Gastroesophageal sphincter (tissue), 3 donors: ENCODE data around the gene INKA1.

Experiments
- CTCF ChIP-seq, 4 experiments: fragments of 200-600 bp in 2 of 4; fragments of 450-650 bp in 2 of 4; sonication (generic) in 1 of 4; IDR thresholded peaks; one replicate each; pipeline ENCODE4 v1.5.1; 2017 to 2019; ENCODE audit warnings: antibody characterized with exemption in 4 of 4, mild to moderate bottlenecking in 2 of 4, moderate library complexity in 2 of 4
- EP300 ChIP-seq: sonication (generic); formaldehyde crosslinking; IDR thresholded peaks from one replicate; pipeline ENCODE4 v1.6.1; 2017; ENCODE audit warnings: antibody characterized with exemption, mild to moderate bottlenecking
- POLR2AphosphoS5 ChIP-seq: sonication (generic); formaldehyde crosslinking; IDR thresholded peaks from one replicate; pipeline ENCODE4 v1.6.1; 2017; ENCODE audit warnings: antibody characterized with exemption

GRCh38 chr3:49794431-49794830, 8.6 kb upstream of the INKA1 start:
- TF ChIP-seq CTCF (IDR thresholded peaks at IDR 0.05), result no peak
- TF ChIP-seq EP300, result no peak
- no peak for TF ChIP-seq POLR2AphosphoS5
